ENCODE measurements around the gene ZNF827.

- no peak for TF ChIP-seq CTCF (IDR thresholded peaks at IDR 0.05 in 8 of 11, conservative IDR thresholded peaks at IDR 0.05 in 3 of 11)
- TF ChIP-seq POLR2AphosphoS5 (IDR thresholded peaks at IDR 0.05): no peak
Observed at GRCh38 chr4:145762719-145763118, 175.9 kb downstream of the ZNF827 start.

Measured in spleen (tissue), 7 donors.